Spleen (tissue), 7 donors: ENCODE data around the gene TMEM135.

Source experiments
- CTCF ChIP-seq, 11 experiments: fragments of 200-600 bp in 7 of 11; fragments of 450-650 bp in 4 of 11; sonication (generic) in 4 of 11; IDR thresholded peaks in 8 of 11; conservative IDR thresholded peaks in 3 of 11; 1 replicate in 7 of 11; 2 replicates in 4 of 11; pipeline versions ENCODE4 v1.4.0 to v1.8.0; 2016 to 2021; ENCODE audit warnings: antibody characterized with exemption in 11 of 11, inconsistent platforms in 4 of 11, mild to moderate bottlenecking in 1 of 11
- POLR2A ChIP-seq, 3 donors: fragments of 450-650 bp; IDR thresholded peaks; one replicate each; pipeline ENCODE4 v1.5.1; 2017; ENCODE audit warnings: antibody characterized with exemption in 3 of 3, mild to moderate bottlenecking in 1 of 3
- POLR2AphosphoS5 ChIP-seq, 3 donors: sonication (generic); formaldehyde crosslinking; IDR thresholded peaks; one replicate each; pipeline ENCODE4 v1.5.1; 2017; ENCODE audit warnings: antibody characterized with exemption in 3 of 3
- donor health status: DM: no; HTN: no; CAD: no; lungs with moderate emphysema.
- donor health status: DM: no; HTN: no; CAD: no.
- donor health status: DM: no; HTN: no; CAD: no.

GRCh38 chr11:87173185-87174039 is 135.7 kb downstream of the TMEM135 start:
- TF ChIP-seq CTCF (IDR thresholded peaks at IDR 0.05 in 8 of 11, conservative IDR thresholded peaks at IDR 0.05 in 3 of 11) (no peak), POLR2AphosphoS5 (IDR thresholded peaks at IDR 0.05) (no peak), POLR2A (IDR thresholded peaks at IDR 0.05) (no peak)
